GM06990 (cell line): ENCODE results near the gene PDE8B.

Experiments
- DNase-seq: peaks from one replicate; pipeline ENCODE4 v3.0.0-alpha.2; 2011; ENCODE audit not compliant: insufficient read length; ENCODE audit errors: extremely low read depth
- H3K27me3 ChIP-seq: replicated peaks from 2 replicates; pipeline ENCODE4 v1.6.0; 2011; ENCODE audit warnings: low read length; ENCODE audit not compliant: control insufficient read depth, insufficient read depth
- H3K36me3 ChIP-seq: 2 replicates; pipeline ENCODE4 v1.5.1; 2011; ENCODE audit warnings: low read length; ENCODE audit not compliant: control insufficient read depth, insufficient read depth
- H3K4me3 ChIP-seq: replicated peaks from 2 replicates; pipeline ENCODE4 v1.5.1; 2011; ENCODE audit warnings: low read depth, mild to moderate bottlenecking, control low read depth, low read length
- CTCF ChIP-seq: IDR thresholded peaks from 2 replicates; pipeline ENCODE4 v1.5.1; 2011; ENCODE audit warnings: low read length, control low read depth, mild to moderate bottlenecking, inconsistent platforms; ENCODE audit not compliant: insufficient read depth, poor library complexity, severe bottlenecking

PDE8B gene

GRCh38 chr5:77359231-77359630, 148.8 kb downstream of the PDE8B start:
- Histone ChIP-seq H3K4me3 (no peak overlapping the region), H3K36me3 (no peaks in the 10 kb centered on the region), H3K27me3 (no peaks in the 10 kb centered on the region)
- TF ChIP-seq CTCF, result no peak
- no peak for DNase-seq

- DNase-seq, result no peak
Observed at GRCh38 chr5:77360381-77360780, 149.9 kb downstream of the PDE8B start.

GRCh38 chr5:77360973-77361372, 150.5 kb downstream of the PDE8B start:
- H3K27me3 ChIP-seq, result no peaks in the 10 kb centered on the region

More at GRCh38 chr5:77360381-77360780, 149.9 kb downstream of the PDE8B start:
- H3K27me3 ChIP-seq, result no peaks in the 10 kb centered on the region
- no peak overlapping the region for H3K4me3 ChIP-seq
- TF ChIP-seq CTCF, result no peak
- no peaks in the 10 kb centered on the region for H3K36me3 ChIP-seq

GRCh38 chr5:77366717-77367500, 156.4 kb downstream of the PDE8B start:
- no peak overlapping the region for H3K4me3 ChIP-seq
- no peak for DNase-seq
- TF ChIP-seq CTCF, result peak; percentile 23

More at GRCh38 chr5:77360973-77361372, 150.5 kb downstream of the PDE8B start:
- Histone ChIP-seq H3K36me3 (no peaks in the 10 kb centered on the region), H3K4me3 (no peak overlapping the region)
- TF ChIP-seq CTCF, result no peak
- DNase-seq, result no peak

GRCh38 chr5:77367741-77368140, 157.3 kb downstream of the PDE8B start:
- Histone ChIP-seq H3K4me3 (no peak overlapping the region), H3K27me3 (no peaks in the 10 kb centered on the region), H3K36me3 (no peaks in the 10 kb centered on the region)
- no peak for DNase-seq
- no peak for TF ChIP-seq CTCF

More at GRCh38 chr5:77366717-77367500, 156.4 kb downstream of the PDE8B start:
- H3K36me3 ChIP-seq, result no peaks in the 10 kb centered on the region
- no peaks in the 10 kb centered on the region for H3K27me3 ChIP-seq
